HTR-8/SVneo (cell line): ENCODE results near the gene IGBP1.
"Not testable (repeated sequence)": the region's sequence is repeated elsewhere in the genome, so short reads cannot be mapped to it uniquely, and the experiment has no call there.

Experiments used
- DNase-seq: peaks from one replicate; pipeline ENCODE4 v3.0.0; 2011; ENCODE audit warnings: low spot score, mixed read lengths; ENCODE audit not compliant: insufficient read length
- FAIRE-seq: peaks from 2 replicates; lab custom pipeline; 2011; peaks lifted over from hg19 to GRCh38; lab: Jason Lieb, UNC

The IGBP1 gene

GRCh38 chrX:70133303-70134115 is at the start of gene IGBP1:
TSS of gene IGBP1 (plus strand) at chrX:70133447. CDS start at chrX:70133948, 501 bp downstream.
- FAIRE-seq (peak; percentile 69), DNase-seq (peak; percentile 96)

DNA sequence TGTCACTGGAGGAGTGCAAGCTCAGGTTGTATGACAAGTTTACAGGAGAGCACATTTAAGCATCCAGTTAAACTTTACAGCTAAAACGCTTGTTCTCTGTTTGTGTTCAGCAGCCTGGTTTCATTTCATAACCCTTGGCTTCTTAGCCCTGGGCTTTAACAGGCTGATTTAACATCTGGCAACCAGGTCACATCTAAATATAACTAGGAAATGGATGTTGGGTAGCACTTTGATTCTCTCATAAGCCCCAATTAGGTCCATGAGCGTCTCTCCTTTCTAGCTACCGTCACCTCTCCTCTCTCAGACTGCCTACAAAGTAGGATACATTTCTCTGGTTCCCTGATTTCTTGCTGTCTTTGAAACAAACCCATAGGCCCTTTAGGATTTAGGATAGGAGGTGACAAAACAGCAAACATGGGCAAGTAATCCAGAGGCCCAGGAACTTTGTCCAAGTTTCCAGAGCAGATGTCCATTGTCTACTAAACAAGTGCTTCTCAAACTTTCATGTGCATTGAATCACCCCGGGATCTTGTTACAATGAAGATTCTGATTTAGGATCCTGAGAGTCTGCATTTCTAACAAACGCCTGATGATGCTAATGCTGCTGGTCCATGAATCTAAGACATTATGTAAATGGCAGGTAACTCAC is 48.5 kb upstream of the IGBP1 start:
- FAIRE-seq (no peak), DNase-seq (no peak)

DNA sequence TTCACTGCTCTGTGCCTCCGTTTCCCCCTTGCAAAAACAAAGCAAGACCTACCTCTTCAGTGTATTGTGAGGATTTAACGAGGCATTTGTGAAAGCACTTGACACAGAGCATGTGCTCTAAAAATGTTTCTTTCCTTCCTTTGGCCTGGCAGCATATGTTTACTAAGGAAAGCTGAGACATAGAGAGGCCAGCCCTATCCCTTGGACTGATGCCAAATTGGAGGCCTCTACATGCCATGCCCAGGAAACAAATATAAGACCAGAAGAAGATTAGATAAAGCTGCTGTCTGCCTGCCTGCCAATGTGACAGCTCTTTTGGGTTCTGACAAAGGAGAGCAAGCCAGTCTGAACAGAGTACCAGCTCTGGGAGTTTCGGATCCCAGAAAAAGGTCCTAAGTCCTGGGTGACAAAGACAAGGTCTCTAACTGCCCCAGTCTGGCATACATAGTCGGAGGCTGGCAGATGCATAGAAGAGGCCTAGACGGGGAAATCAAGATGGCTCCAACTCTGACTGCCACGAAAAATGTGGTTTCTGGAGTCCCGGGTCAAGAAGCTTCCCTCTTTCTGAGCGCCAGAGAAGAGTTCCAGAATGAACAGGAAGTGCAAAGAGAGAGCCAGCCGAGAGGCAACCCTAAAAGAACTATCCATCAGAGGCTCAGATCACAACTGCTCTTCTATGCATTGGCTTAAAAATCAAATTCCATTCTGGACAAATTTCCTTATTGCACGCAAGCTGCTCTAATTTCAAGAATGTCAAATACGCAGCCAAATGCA is 45.2 kb upstream of the IGBP1 start:
- FAIRE-seq (no peak), DNase-seq (no peak)

GRCh38 chrX:70088751-70089150 is 44.5 kb upstream of the IGBP1 start:
- DNase-seq (no peak), FAIRE-seq (no peak)

GRCh38 chrX:70089604-70090297 is 43.5 kb upstream of the IGBP1 start:
- DNase-seq (no peak), FAIRE-seq (no peak)

GRCh38 chrX:70092247-70092646 is 41.0 kb upstream of the IGBP1 start:
- no peak for DNase-seq
- peak; percentile 70 for FAIRE-seq

DNA sequence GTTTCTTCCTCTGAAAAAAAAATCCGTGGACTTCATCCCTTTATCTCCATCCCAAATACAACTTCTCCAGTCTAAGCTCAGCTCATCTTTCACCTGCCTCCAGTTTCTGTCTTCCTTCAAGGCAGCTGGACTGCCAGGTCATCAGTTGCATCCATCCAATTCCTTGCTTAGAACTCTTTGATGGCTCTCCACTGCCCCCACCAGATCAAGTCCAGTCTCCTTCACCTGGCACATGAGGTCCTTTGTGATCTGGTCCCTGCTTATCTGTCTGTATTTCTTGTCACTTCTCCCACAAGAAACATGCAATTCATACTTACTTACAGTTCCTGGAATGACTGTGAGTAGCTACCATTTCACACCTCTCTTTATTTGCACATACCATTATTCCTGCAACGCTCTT is 37.2 kb upstream of the IGBP1 start:
- DNase-seq (peak; percentile 29), FAIRE-seq (peak; percentile 9)

DNA sequence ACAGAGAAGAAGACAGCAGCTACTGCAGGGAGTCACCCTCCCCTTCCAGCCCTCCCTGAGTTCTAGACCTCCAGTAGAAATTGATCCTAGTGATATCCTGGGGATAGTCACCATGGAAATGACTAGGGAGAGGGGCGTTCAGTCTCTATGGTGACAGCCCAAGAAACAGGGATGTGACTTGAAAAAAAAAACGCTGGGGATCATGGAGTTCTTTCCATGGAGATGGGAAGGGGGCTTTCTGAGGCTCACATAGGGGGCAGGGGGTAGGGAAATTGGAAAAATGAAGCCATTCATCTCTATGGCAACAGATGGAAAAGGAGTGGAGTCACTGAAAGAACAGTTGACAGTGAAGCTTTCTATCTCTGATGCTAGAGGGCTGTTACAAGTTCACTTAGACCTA is 28.0 kb upstream of the IGBP1 start:
- FAIRE-seq (no peak), DNase-seq (no peak)

- not testable (repeated sequence) for FAIRE-seq, DNase-seq
Measured at GRCh38 chrX:70111436-70112026, 21.7 kb upstream of the IGBP1 start.

DNA sequence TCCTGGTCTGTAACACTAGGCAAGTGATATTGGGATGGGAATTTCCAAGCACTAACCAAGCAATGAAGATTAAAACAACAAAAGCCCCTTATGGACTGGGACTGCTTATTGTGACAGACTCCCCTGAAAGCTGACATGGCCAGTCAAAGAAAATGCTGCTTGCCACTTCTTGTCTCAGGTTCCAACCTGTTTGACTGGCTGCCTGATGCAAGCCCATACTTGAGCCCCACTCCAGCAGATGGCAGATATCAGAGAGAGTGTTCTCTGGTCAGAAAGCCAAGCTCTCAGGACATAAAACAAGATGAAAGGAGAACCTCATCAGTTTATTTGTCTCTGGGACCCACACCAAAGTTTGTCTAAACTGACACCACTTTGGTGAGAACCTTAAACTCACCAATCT is 15.5 kb upstream of the IGBP1 start:
- no peak for DNase-seq
- no peak for FAIRE-seq

GRCh38 chrX:70123014-70123413 is 10.2 kb upstream of the IGBP1 start:
- not testable (repeated sequence) for DNase-seq, FAIRE-seq

- no peak for FAIRE-seq
- no peak for DNase-seq
Measured at GRCh38 chrX:70124678-70125077, 8.6 kb upstream of the IGBP1 start.

- DNase-seq (no peak), FAIRE-seq (peak; percentile 63)
Measured at GRCh38 chrX:70128071-70128470, 5.2 kb upstream of the IGBP1 start.

- DNase-seq = no peak
- FAIRE-seq = no peak
Measured at GRCh38 chrX:70129816-70130215, 3.4 kb upstream of the IGBP1 start.

GRCh38 chrX:70132224-70132623 is 1.0 kb upstream of the IGBP1 start:
- FAIRE-seq (no peak), DNase-seq (peak; percentile 23)

DNA sequence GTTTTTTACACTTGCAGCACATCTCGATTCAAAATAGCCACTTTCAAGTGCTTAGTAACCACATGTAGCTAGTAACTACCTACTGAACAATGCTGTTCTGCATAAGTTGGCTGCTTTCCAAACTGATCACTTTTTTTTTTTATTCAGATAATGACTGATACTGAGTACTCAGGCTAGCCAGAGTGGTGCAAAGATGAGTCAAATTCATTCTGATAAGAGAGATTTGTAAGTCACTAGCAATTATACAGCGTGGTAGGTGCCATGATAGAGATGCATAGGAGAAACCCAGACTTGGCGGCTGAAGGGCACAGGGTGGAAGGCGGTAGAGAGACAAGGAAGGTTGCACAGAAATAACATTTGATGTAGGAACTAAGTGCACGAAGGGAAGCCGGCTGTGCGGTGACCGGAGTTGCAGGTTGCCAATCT is 357 bp upstream of the IGBP1 start:
- no peak for FAIRE-seq
- DNase-seq = no peak

DNA sequence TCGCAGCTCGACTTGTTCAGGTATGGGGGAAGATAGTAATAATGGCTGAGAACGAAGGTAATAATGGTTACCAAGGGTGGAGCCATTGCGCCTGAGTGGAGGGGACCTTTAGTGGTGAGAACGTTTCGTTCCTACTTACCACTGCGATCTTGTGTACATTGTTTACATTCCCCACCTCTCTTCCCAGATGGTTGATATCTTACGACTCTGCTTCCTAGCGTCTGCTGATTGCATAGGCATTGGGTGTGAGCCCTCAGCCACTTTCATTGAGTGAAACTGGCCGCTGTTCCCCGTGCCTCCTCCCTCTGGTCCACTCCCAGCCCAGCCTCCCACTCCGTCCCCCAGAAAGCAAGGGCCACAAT is 850 bp downstream of the IGBP1 start:
- peak; percentile 85 for FAIRE-seq
- DNase-seq = peak; percentile 12

- DNase-seq = no peak
- no peak for FAIRE-seq
Measured at GRCh38 chrX:70138622-70139021, 5.4 kb downstream of the IGBP1 start.

DNA sequence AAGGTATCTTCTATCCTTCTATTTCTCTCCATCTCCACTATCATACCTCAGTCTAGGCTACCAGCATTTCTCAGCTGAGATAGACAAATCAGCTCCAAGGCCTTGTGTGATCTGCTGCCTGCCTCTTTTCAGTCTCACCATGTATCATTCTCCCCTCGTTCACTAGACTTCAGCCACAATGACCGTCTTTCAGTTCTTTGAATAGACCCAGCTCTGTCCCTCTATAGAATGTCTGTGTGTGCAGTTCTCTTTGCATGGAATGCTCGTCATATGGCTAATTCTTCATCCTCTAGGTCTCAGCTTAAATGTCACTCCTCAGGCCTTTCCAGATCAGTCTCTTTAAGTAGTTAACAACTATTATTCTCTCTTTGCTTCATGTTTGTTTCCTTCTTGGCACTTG is 6.5 kb downstream of the IGBP1 start:
- peak; percentile 38 for FAIRE-seq
- no peak for DNase-seq

DNA sequence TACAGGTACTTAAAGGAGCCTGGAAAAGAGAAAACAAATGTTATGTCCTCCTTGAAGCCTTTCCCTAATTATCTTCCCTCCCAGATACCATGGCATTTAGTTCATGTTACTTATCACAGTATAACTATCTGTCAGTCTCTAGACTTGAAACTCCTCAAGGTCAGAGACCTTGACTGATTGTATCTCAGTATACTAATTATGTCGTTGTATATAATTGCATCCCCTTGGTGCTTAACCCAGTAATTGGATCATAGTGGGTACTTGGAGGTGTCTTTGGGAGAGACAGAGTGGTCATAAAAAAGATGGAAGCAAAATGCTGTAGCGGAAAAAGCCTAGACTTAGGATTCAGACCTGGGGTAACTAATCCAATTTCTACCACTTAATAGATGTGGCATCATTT is 8.1 kb downstream of the IGBP1 start:
- FAIRE-seq (no peak), DNase-seq (no peak)
